HG03064 (cell line): ENCODE results near the gene RPTOR.

Experiments used
- ATAC-seq: cut with Tn5 transposase; IDR thresholded peaks from one replicate; pipeline ENCODE4 v1.9.1; 2021; ENCODE audit warnings: low read depth; ENCODE audit not compliant: unreplicated experiment

RPTOR gene

GRCh38 chr17:80881306-80881705, 336.7 kb downstream of the RPTOR start:
- no peak for ATAC-seq

GRCh38 chr17:80882323-80882722, 337.7 kb downstream of the RPTOR start:
- ATAC-seq = no peak

GRCh38 chr17:80882926-80883685, 338.5 kb downstream of the RPTOR start:
- no peak for ATAC-seq

GRCh38 chr17:80883831-80884735, 339.4 kb downstream of the RPTOR start:
- ATAC-seq = no peak

- ATAC-seq = no peak
Measured at GRCh38 chr17:80884811-80885210, 340.2 kb downstream of the RPTOR start.

- ATAC-seq = no peak
Measured at GRCh38 chr17:80885947-80886582, 341.4 kb downstream of the RPTOR start.

GRCh38 chr17:80886641-80887573, 342.3 kb downstream of the RPTOR start:
- no peak for ATAC-seq

GRCh38 chr17:80887639-80888175, 343.1 kb downstream of the RPTOR start:
- no peak for ATAC-seq

- ATAC-seq = no peak
Measured at GRCh38 chr17:80888276-80889160, 343.9 kb downstream of the RPTOR start.

- ATAC-seq = no peak
Measured at GRCh38 chr17:80889231-80890195, 344.9 kb downstream of the RPTOR start.

GRCh38 chr17:80890196-80890920, 345.7 kb downstream of the RPTOR start:
- no peak for ATAC-seq

GRCh38 chr17:80890921-80891396, 346.3 kb downstream of the RPTOR start:
- no peak for ATAC-seq

GRCh38 chr17:80891397-80892018, 346.9 kb downstream of the RPTOR start:
- peak; percentile 33 for ATAC-seq

GRCh38 chr17:80892019-80892855, 347.6 kb downstream of the RPTOR start:
- ATAC-seq = peak; percentile 71

GRCh38 chr17:80892900-80893603, 348.4 kb downstream of the RPTOR start:
- ATAC-seq = no peak
